T-helper 1 cell treated with Interleukin-12 subunit alpha and Interleukin-12 subunit beta and Interleukin-4 antibody, amounts not matched to agents 30 ng/mL and 1 ng/mL, for 36 hours (primary cell): Measurements from ENCODE around the gene RPL10. TPM values are rescaled to one million over a fixed set of nuclear protein-coding genes. Genes with fewer than 3 reads are reported as not detected.

Source experiments
- intact Hi-C: fragments of 100-400 bp; cut with micrococcal nuclease; formaldehyde crosslinking; loops from one replicate; pipeline ENCODE4 v1.15.1; 2024
- total RNA-seq: library from RNA; stranded (reverse); gene quantifications from 2 replicates; pipeline ENCODE4 v1.2.3, GENCODE V29; 2022

The RPL10 gene
- total RNA-seq, 1 donor from 2014 or later = 2,525 TPM

GRCh38 chrX:154360155-154360713, 37.9 kb upstream of the RPL10 start:
- intact Hi-C loops = no loop called here

- intact Hi-C loops = no loop called here
Observed at GRCh38 chrX:154362085-154362742, 36.0 kb upstream of the RPL10 start.

DNA sequence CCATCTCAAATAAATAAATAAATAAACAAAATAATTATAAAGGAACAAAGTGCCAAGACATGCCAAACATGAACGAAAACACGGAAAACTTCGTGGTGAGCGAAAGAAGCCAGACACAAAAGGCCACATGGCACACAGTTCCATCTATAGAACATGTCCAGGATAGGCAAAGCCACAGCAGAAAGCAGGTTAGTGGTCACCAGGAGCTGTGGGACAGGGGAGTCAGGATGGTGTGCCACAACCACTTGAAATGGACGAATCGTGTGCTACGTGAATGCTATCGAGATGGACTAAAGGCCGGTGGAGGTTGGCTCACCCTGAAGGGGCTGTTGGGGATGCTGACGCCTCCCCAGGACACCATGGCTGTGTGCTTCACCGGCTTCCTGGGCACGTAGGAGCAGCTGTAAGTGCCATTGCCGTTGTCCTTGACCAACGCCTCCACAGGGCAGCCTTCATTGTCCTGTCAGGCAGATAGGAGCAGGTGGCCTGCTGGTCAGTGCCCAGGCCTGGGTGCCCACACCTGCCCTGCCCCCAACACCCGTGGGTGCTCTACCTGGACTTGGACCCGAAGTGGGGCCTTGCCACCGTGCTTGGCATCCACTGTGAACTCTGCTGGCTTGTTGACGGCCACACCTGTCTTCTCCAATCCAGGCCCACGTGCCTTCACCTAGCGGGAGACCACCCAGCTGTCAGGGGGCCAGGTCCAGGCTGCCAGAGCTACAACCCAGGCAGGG, 34.3 kb upstream of the RPL10 start:
- intact Hi-C loops = no loop called here

GRCh38 chrX:154365052-154365600, 33.1 kb upstream of the RPL10 start:
- intact Hi-C loops = no loop called here

DNA sequence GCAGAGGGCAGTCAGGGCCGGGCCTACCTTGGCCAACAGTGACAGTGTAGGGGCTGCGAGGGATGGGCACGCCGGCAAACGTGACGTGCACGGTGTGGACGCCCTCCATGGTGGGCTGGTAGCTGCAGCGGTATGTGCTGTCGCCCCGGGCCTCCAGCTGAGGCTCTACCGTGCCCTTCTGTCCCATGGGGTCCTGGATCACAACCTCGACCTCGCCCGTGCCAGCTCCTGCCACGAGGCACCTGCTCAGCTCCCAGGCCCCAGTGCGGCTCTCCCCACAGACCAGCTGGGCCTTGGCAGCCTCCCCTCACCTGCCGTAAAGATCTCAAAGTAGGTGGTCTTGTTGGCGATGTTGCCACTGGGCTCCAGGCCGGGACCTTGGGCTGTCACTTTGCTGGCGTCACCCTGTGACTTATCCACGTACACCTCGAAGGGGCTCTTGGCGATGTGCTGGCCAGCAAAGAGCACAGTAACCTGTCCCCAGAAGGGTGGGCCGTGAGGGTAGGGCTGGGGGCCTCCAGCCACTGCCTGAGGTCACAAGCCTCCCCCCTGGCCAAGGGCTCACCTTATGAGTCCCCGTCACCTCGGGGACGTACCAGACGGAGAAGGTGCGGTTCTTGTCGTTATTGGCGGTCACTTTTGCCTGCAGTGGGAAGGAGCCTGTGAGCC, 32.0 kb upstream of the RPL10 start:
- intact Hi-C loops = no loop called here

DNA sequence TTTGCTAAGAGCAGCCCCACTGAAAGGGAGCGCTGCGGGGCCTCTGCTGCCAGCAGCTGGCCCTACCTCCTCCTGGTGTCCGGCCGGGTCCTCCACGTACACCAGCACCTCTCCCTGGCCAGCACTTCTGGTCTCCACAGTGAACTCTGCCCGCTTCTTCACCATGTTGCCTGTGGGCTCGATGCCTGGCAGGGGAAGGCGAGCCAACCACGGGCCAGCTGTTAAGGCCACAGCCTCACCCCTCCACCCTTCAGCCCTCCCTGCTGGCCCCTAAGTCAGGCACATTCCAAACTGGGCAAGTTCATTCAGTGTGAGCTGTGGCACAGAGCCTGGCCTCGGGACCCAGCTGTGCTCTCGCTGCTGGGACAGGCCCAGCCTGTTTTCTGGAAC, 31.5 kb upstream of the RPL10 start:
- intact Hi-C loops = no loop called here

DNA sequence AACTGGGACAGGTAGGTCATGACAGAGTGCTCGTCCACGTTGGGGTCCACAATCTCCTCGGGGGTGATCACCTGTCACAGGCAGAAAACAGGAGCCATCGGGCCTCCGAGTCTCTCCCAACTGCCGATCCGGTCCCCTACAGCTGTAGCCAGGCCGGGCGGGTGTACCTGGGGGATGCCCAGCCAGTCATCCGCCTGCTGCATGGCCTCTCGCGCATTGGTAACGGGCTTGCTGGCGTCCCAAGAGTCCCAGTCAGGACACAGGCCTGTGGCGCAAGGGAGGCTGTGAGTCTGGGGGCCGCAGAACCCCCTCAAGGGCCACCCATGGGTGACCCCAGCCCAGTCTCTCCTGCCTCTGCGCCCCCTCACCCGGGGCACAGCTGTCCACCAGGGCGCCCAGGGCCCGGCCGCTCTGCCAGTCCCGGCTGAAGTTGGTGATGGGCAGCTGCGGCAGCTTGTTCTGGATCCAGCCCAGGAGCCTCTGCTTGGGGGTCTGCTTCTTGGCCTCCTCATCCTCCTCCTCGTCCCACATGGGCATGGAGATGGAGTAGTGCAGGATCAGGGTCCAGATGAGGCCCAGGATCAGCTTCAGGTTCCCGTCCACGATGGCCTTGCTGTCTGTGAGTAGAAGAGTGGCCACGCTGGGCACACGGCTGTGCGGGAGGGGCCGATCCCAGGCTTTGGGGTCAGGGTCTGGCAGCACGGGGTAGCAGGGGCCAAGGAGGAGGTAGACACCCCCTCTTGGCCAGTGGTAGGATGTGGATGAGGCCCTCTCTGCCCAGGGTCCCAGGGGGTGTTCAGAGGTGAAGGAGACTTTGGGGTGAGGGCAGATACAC, 30.5 kb upstream of the RPL10 start:
- intact Hi-C loops = loop anchor here (2.0 kb wide), 2 partner anchors 59 to 69 kb away; partner anchors contain the start of gene GDI1

GRCh38 chrX:154368630-154369448, 29.3 kb upstream of the RPL10 start:
- intact Hi-C loops = loop anchor here (1.0 to 2.0 kb wide), 4 partner anchors 60 to 273 kb away; partner anchors contain the start of genes FAM3A and GDI1

GRCh38 chrX:154369449-154370299, 28.5 kb upstream of the RPL10 start:
- intact Hi-C loops = loop anchor here (1.0 to 10.0 kb wide), 7 partner anchors 61 to 645 kb away; partner anchors contain the start of genes ABCD1, ARHGAP4, BCAP31 and FAM3A

GRCh38 chrX:154370300-154371016, 27.7 kb upstream of the RPL10 start:
- intact Hi-C loops = loop anchor here (1.0 to 10.0 kb wide), 6 partner anchors 9 to 646 kb away; partner anchors contain the start of genes ABCD1, ARHGAP4, BCAP31 and EMD

- intact Hi-C loops = loop anchor here (1.0 to 10.0 kb wide), 6 partner anchors 8 to 646 kb away; partner anchors contain the start of genes ABCD1, ARHGAP4, BCAP31 and EMD
Observed at GRCh38 chrX:154371017-154371788, 27.0 kb upstream of the RPL10 start.

- intact Hi-C loops = loop anchor here (1.0 to 10.0 kb wide), 6 partner anchors 7 to 647 kb away; partner anchors contain the start of genes ABCD1, ARHGAP4, BCAP31 and EMD
Observed at GRCh38 chrX:154371789-154372300, 26.3 kb upstream of the RPL10 start.

DNA sequence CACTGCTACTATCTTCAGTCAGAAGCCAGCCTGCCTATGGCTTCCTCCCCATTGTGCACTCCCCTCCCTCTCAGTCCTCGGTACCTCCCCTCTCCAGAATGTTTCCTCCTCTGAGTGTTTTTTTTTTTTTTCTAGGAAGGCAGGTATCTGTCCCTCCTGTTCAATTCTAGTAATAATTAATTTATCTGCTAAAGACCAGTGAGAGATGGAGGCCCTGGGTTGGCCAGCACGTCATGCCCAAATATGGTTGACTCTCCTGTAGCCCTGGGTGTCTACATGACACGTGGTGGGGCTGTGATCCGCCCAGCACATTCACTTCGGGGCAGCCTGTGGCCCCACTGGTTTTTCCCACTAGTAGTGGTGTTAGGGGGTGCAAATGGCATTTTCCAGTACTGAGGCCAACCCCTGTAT, 25.6 kb upstream of the RPL10 start:
- intact Hi-C loops = loop anchor here (1.0 to 10.0 kb wide), 4 partner anchors 162 to 648 kb away; partner anchors contain the start of genes ABCD1, ARHGAP4, BCAP31 and HCFC1

GRCh38 chrX:154373340-154374306, 24.6 kb upstream of the RPL10 start:
- intact Hi-C loops = loop anchor here (1.0 to 10.0 kb wide), 4 partner anchors 161 to 649 kb away; partner anchors contain the start of genes ABCD1, ARHGAP4, BCAP31 and HCFC1
